ENCODE data around the gene HS2ST1. TPM values are rescaled to one million over a fixed set of nuclear protein-coding genes. Genes with fewer than 3 reads are reported as not detected.

HS2ST1 gene
- polyA plus RNA-seq, 3 donors, result 2.6 to 6.0 (median 4.2) TPM

DNA sequence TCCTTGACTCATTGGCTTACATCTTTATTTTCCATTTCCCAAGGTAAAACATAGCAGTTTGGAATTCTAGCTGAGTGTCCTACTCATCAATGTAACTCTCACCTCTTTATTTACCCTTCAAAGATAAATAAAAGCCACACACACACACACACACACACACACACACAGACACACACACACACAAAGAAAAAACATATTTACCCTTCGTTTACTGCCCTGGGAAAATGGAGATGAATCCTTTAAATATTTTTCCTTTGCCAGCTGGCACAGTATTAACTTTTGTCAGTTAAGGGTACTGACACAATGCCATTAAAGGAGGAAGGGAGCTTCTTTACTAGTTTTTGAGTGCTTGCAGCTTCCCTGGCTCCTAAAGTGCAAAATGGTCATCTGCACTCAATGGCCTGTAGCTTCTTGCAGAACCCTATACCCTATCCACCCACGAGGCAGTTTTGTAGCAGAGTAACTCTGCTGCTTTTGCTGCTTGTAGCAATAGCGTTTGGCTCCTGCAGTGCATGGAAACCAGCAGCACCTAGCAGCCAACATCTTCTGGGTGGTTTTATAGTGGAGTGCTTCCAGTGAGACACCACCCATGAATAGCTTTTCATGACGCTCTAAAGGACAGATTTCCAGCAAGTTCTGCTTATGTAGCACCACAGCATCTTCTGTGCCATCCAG, 103.7 kb downstream of the HS2ST1 start:
- no peaks in the 10 kb centered on the region for H3K4me1 ChIP-seq (ENCODE audit: control insufficient read depth in 1 of 2, insufficient read depth in 2 of 2, low read length in 2 of 2)
- DNase-seq, result no peak
- no peaks in the 10 kb centered on the region for H3K36me3 ChIP-seq (replicated peaks in 1 of 2; ENCODE audit: control insufficient read depth in 1 of 2, insufficient read depth in 2 of 2, low read length in 2 of 2)
- Mint-ChIP-seq H3K27ac (no peak overlapping the region), H3K4me1 (no peaks in the 10 kb centered on the region), H3K27me3 (ENCODE audit: low read depth in 3 of 3) (no peaks in the 10 kb centered on the region), H3K9me3 (peaks cover 7 to 16% (median 11%) of the 10 kb centered on the region in 7 donors), H3K36me3 (peaks cover 0 to 3% of the 10 kb centered on the region in 2 donors), H3K4me3 (no peak overlapping the region)
- intact Hi-C loops (cut with micrococcal nuclease), result no loop called here
- no peaks in the 10 kb centered on the region for H3K27me3 ChIP-seq (ENCODE audit: control insufficient read depth in 2 of 2, insufficient read depth in 2 of 2, low read length in 2 of 2)
- no peak overlapping the region for H3K27ac ChIP-seq (ENCODE audit: low read depth in 1 of 2, low read length in 2 of 2)
- peaks cover 7 to 8% of the 10 kb centered on the region in 2 donors for H3K9me3 ChIP-seq (replicated peaks in 1 of 2; ENCODE audit: control insufficient read depth in 1 of 2, insufficient read depth in 1 of 2, low read length in 2 of 2)
- no peak overlapping the region for H3K4me2 ChIP-seq (replicated peaks; ENCODE audit: extremely low read depth, low read length, poor library complexity, severe bottlenecking)
- H4K20me1 ChIP-seq (ENCODE audit: insufficient read depth, low read length), result no peaks in the 10 kb centered on the region
- H3K79me2 ChIP-seq (ENCODE audit: insufficient read depth, low read length), result no peaks in the 10 kb centered on the region
- H3K4me3 ChIP-seq (replicated peaks in 1 of 3; ENCODE audit: low read depth in 2 of 3, low read length in 3 of 3), result no peak overlapping the region
- H2AFZ ChIP-seq (ENCODE audit: insufficient read depth, low read depth, low read length, poor library complexity, severe bottlenecking), result no peak overlapping the region
- H3K9ac ChIP-seq (ENCODE audit: insufficient read depth, low read length, poor library complexity, severe bottlenecking), result no peak overlapping the region
- TF ChIP-seq, protein P1, sequence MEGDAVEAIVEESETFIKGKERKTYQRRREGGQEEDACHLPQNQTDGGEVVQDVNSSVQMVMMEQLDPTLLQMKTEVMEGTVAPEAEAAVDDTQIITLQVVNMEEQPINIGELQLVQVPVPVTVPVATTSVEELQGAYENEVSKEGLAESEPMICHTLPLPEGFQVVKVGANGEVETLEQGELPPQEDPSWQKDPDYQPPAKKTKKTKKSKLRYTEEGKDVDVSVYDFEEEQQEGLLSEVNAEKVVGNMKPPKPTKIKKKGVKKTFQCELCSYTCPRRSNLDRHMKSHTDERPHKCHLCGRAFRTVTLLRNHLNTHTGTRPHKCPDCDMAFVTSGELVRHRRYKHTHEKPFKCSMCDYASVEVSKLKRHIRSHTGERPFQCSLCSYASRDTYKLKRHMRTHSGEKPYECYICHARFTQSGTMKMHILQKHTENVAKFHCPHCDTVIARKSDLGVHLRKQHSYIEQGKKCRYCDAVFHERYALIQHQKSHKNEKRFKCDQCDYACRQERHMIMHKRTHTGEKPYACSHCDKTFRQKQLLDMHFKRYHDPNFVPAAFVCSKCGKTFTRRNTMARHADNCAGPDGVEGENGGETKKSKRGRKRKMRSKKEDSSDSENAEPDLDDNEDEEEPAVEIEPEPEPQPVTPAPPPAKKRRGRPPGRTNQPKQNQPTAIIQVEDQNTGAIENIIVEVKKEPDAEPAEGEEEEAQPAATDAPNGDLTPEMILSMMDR (IDR thresholded peaks at IDR 0.05), result no peak
- no CpG with 5 or more reads among the region's 4 CpGs for WGBS (ENCODE audit: insufficient coverage)

DNA sequence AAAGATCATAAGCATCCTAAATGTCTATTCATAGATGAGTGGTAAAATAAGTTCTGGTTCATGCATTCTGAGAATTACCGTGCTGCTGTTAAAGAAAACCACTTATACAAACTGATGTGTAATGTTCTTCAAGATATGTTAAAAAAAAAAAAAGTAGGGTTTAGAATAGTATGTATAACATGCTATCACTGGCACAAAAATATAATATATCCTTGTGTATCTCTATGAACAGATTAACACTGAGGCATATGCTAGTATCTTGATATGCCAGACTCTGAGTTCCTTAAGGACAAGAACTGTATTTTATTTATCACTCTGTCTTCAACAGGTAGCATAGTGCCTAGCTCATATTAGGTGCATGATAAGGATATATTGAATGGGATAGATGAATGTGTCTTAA, 108.9 kb downstream of the HS2ST1 start:
- no peak overlapping the region for H3K27ac Mint-ChIP-seq
- no peak for DNase-seq
- H4K20me1 ChIP-seq (ENCODE audit: insufficient read depth, low read length), result no peaks in the 10 kb centered on the region
- no peaks in the 10 kb centered on the region for H3K27me3 ChIP-seq (ENCODE audit: control insufficient read depth in 2 of 2, insufficient read depth in 2 of 2, low read length in 2 of 2)
- no peaks in the 10 kb centered on the region for H3K4me1 Mint-ChIP-seq
- H3K79me2 ChIP-seq (ENCODE audit: insufficient read depth, low read length), result no peaks in the 10 kb centered on the region
- no peak overlapping the region for H3K27ac ChIP-seq (ENCODE audit: low read depth in 1 of 2, low read length in 2 of 2)
- no peaks in the 10 kb centered on the region for H3K36me3 Mint-ChIP-seq
- H2AFZ ChIP-seq (ENCODE audit: insufficient read depth, low read depth, low read length, poor library complexity, severe bottlenecking), result no peak overlapping the region
- no peak overlapping the region for H3K9ac ChIP-seq (ENCODE audit: insufficient read depth, low read length, poor library complexity, severe bottlenecking)
- no CpG with 5 or more reads among the region's 1 CpG for WGBS (ENCODE audit: insufficient coverage)
- no peaks in the 10 kb centered on the region for H3K9me3 Mint-ChIP-seq
- no peak overlapping the region for H3K4me3 ChIP-seq (replicated peaks in 1 of 3; ENCODE audit: low read depth in 2 of 3, low read length in 3 of 3)
- no peak overlapping the region for H3K4me2 ChIP-seq (replicated peaks; ENCODE audit: extremely low read depth, low read length, poor library complexity, severe bottlenecking)
- H3K36me3 ChIP-seq (replicated peaks in 1 of 2; ENCODE audit: control insufficient read depth in 1 of 2, insufficient read depth in 2 of 2, low read length in 2 of 2), result no peaks in the 10 kb centered on the region
- intact Hi-C loops (cut with micrococcal nuclease), result no loop called here
- H3K9me3 ChIP-seq (replicated peaks in 1 of 2; ENCODE audit: control insufficient read depth in 1 of 2, insufficient read depth in 1 of 2, low read length in 2 of 2), result no peaks in the 10 kb centered on the region
- no peaks in the 10 kb centered on the region for H3K4me1 ChIP-seq (ENCODE audit: control insufficient read depth in 1 of 2, insufficient read depth in 2 of 2, low read length in 2 of 2)
- H3K4me3 Mint-ChIP-seq, result no peak overlapping the region
- TF ChIP-seq, protein P1 (IDR thresholded peaks at IDR 0.05), result no peak
- no peaks in the 10 kb centered on the region for H3K27me3 Mint-ChIP-seq (ENCODE audit: low read depth in 3 of 3)

All from CD14-positive monocyte (primary cell).